ENCODE results near the gene ZNF136. TPM values are rescaled to one million over a fixed set of nuclear protein-coding genes. Genes with fewer than 3 reads are reported as not detected.
A peak's percentile ranks its signal among the peaks of the same experiment; 100 is the strongest.

ZNF136 gene
- total RNA-seq, 5 donors from 2014 or later (not counting 1 experiment from before 2014, with no cell fraction given), result 20.2 to 39.3 (median 22.7) TPM

- Histone ChIP-seq H3K4me1 (ENCODE audit: control insufficient read depth in 1 of 2, extremely low read depth in 1 of 2, insufficient read depth in 2 of 2, low read length in 2 of 2) (peaks cover 10 to 23% of the 10 kb centered on the region in 2 experiments), H3K36me3 (ENCODE audit: control insufficient read depth in 2 of 2, extremely low read depth in 1 of 2, insufficient read depth in 1 of 2, low read length in 1 of 2) (peaks cover 17 to 38% of the 10 kb centered on the region in 2 donors), H3K4me3 (ENCODE audit: control insufficient read depth in 1 of 2, extremely low read depth in 1 of 2, low read length in 1 of 2) (no peak overlapping the region), H3K27ac (ENCODE audit: low read length) (no peak overlapping the region), H3K27me3 (replicated peaks in 1 of 2; ENCODE audit: control insufficient read depth in 2 of 2, extremely low read depth in 1 of 2, insufficient read depth in 2 of 2, low read length in 1 of 2) (no peaks in the 10 kb centered on the region), H3K9me3 (peaks cover 10% of the 10 kb centered on the region)
- no peaks in the 10 kb centered on the region for H3K27me3 Mint-ChIP-seq
- peaks cover 44% of the 10 kb centered on the region for H3K36me3 Mint-ChIP-seq
- peak in 2 of 4 experiments; percentile 22 to 30 for ATAC-seq (replicated peaks in 1 of 4)
- ChIA-PET POLR2A (no interaction called here), CTCF (interaction anchor here (0.7 to 1.6 kb wide), 5 partner anchors 15 to 255 kb away, joined by 3 to 14 read pairs (median 9); no protein-coding TSS in a partner anchor)
- 81% methylated on average over 7 of the region's 7 CpGs for WGBS (ENCODE audit: insufficient coverage)
- H3K9me3 Mint-ChIP-seq, result peaks cover 0 to 14% (median 8%) of the 10 kb centered on the region in 3 donors
- H3K27ac Mint-ChIP-seq, result peak overlapping the region; percentile 48 to 54
- peak in 13 of 35 experiments; percentile 9 to 61 (median 17) for DNase-seq
- H3K4me3 Mint-ChIP-seq, result peak overlapping the region in 2 of 3 donors; percentile 44 to 91
- peaks cover 36 to 37% (median 36%) of the 10 kb centered on the region in 3 donors for H3K4me1 Mint-ChIP-seq
Measured at GRCh38 chr19:12137221-12137940, 25.5 kb upstream of the ZNF136 start.

- POLR2A ChIA-PET, result interaction anchor here in 1 of 2 donors (0.5 kb wide), 1 partner anchor 215 kb away, joined by 14 read pairs; no protein-coding TSS in a partner anchor
- Mint-ChIP-seq H3K4me3 (peak overlapping the region; percentile 91 to 93 (median 91)), H3K36me3 (peaks cover 27% of the 10 kb centered on the region), H3K4me1 (peaks cover 36 to 37% (median 36%) of the 10 kb centered on the region in 3 donors), H3K9me3 (no peaks in the 10 kb centered on the region), H3K27me3 (no peaks in the 10 kb centered on the region), H3K27ac (no peak overlapping the region)
- DNase-seq (peak in 1 of 35 experiments; percentile 15), ATAC-seq (replicated peaks in 1 of 4) (no peak)
- H3K27me3 ChIP-seq (replicated peaks in 1 of 2; ENCODE audit: control insufficient read depth in 2 of 2, extremely low read depth in 1 of 2, insufficient read depth in 2 of 2, low read length in 1 of 2), result no peaks in the 10 kb centered on the region
- no peaks in the 10 kb centered on the region for H3K9me3 ChIP-seq
- peak overlapping the region; percentile 70 to 95 for H3K4me3 ChIP-seq (ENCODE audit: control insufficient read depth in 1 of 2, extremely low read depth in 1 of 2, low read length in 1 of 2)
- no peak overlapping the region for H3K27ac ChIP-seq (ENCODE audit: low read length)
- peaks cover 10 to 23% of the 10 kb centered on the region in 2 experiments for H3K4me1 ChIP-seq (ENCODE audit: control insufficient read depth in 1 of 2, extremely low read depth in 1 of 2, insufficient read depth in 2 of 2, low read length in 2 of 2)
- peaks cover 5 to 19% of the 10 kb centered on the region in 2 donors for H3K36me3 ChIP-seq (ENCODE audit: control insufficient read depth in 2 of 2, extremely low read depth in 1 of 2, insufficient read depth in 1 of 2, low read length in 1 of 2)
- 55% methylated on average over 11 of the region's 13 CpGs for WGBS (ENCODE audit: insufficient coverage)
- CTCF ChIA-PET, result no interaction called here
Measured at GRCh38 chr19:12139269-12139668, 23.6 kb upstream of the ZNF136 start.

- 0% methylated on average over 47 of the region's 49 CpGs for WGBS (ENCODE audit: insufficient coverage)
- peak within 1 kb of the TSS; percentile 91 to 93 (median 91) for H3K4me3 Mint-ChIP-seq
- POLR2A ChIA-PET, result no interaction called here
- peak within 1 kb of the TSS; percentile 54 for H3K27ac ChIP-seq (ENCODE audit: low read length)
- H3K4me1 Mint-ChIP-seq, result peaks cover 36 to 37% (median 36%) of the 10 kb centered on the region in 3 donors
- peaks cover 20% of the 10 kb centered on the region for H3K36me3 Mint-ChIP-seq
- no peaks in the 10 kb centered on the region for H3K27me3 Mint-ChIP-seq
- H3K4me3 ChIP-seq (ENCODE audit: control insufficient read depth in 1 of 2, extremely low read depth in 1 of 2, low read length in 1 of 2), result peak within 1 kb of the TSS; percentile 70 to 95
- peaks cover 0 to 13% of the 10 kb centered on the region in 2 donors for H3K36me3 ChIP-seq (ENCODE audit: control insufficient read depth in 2 of 2, extremely low read depth in 1 of 2, insufficient read depth in 1 of 2, low read length in 1 of 2)
- peak; percentile 62 to 89 (median 79) for DNase-seq
- H3K27me3 ChIP-seq (replicated peaks in 1 of 2; ENCODE audit: control insufficient read depth in 2 of 2, extremely low read depth in 1 of 2, insufficient read depth in 2 of 2, low read length in 1 of 2), result no peaks in the 10 kb centered on the region
- ATAC-seq (replicated peaks in 1 of 4), result peak; percentile 90 to 96 (median 94)
- CTCF ChIA-PET, result interaction anchor here in 1 of 2 donors (0.6 to 2.2 kb wide), 10 partner anchors 23 to 342 kb away, joined by 3 to 19 read pairs (median 6); partner anchors contain the start of genes ZNF136, ZNF491, ZNF563 and ZNF700
- H3K4me1 ChIP-seq (ENCODE audit: control insufficient read depth in 1 of 2, extremely low read depth in 1 of 2, insufficient read depth in 2 of 2, low read length in 2 of 2), result peaks cover 10 to 23% of the 10 kb centered on the region in 2 experiments
- H3K9me3 Mint-ChIP-seq, result no peaks in the 10 kb centered on the region
- no peaks in the 10 kb centered on the region for H3K9me3 ChIP-seq
- peak within 1 kb of the TSS; percentile 41 to 63 for H3K27ac Mint-ChIP-seq
Measured at GRCh38 chr19:12139885-12140544, 22.9 kb upstream of the ZNF136 start, which contains the start of gene ZNF20. ZNF20 (minus strand) TSS chr19:12140350; CDS start chr19:12140182, 168 bp downstream.

- ChIA-PET CTCF (interaction anchor here (0.6 to 2.2 kb wide), 13 partner anchors 13 to 343 kb away, joined by 3 to 19 read pairs (median 4); partner anchors contain the start of genes ZNF136 (in 1 of the 2), ZNF491 (in 1 of the 2), ZNF563 (in 1 of the 2) and ZNF700 (in 1 of the 2)), POLR2A (no interaction called here)
- Mint-ChIP-seq H3K4me3 (peak overlapping the region; percentile 91 to 93 (median 91)), H3K4me1 (peaks cover 36 to 37% (median 36%) of the 10 kb centered on the region in 3 donors), H3K9me3 (peaks cover 0 to 8% (median 6%) of the 10 kb centered on the region in 3 donors), H3K27me3 (no peaks in the 10 kb centered on the region), H3K27ac (peak overlapping the region in 1 of 2 donors; percentile 12), H3K36me3 (peaks cover 20% of the 10 kb centered on the region)
- H3K9me3 ChIP-seq, result no peaks in the 10 kb centered on the region
- WGBS (ENCODE audit: insufficient coverage), result 2% methylated on average over 10 of the region's 17 CpGs
- peak overlapping the region; percentile 70 to 95 for H3K4me3 ChIP-seq (ENCODE audit: control insufficient read depth in 1 of 2, extremely low read depth in 1 of 2, low read length in 1 of 2)
- peaks cover 0 to 11% of the 10 kb centered on the region in 2 donors for H3K36me3 ChIP-seq (ENCODE audit: control insufficient read depth in 2 of 2, extremely low read depth in 1 of 2, insufficient read depth in 1 of 2, low read length in 1 of 2)
- peaks cover 10 to 23% of the 10 kb centered on the region in 2 experiments for H3K4me1 ChIP-seq (ENCODE audit: control insufficient read depth in 1 of 2, extremely low read depth in 1 of 2, insufficient read depth in 2 of 2, low read length in 2 of 2)
- DNase-seq, result peak; percentile 60 to 92 (median 80)
- ATAC-seq (replicated peaks in 1 of 4), result peak; percentile 62 to 73 (median 66)
- H3K27ac ChIP-seq (ENCODE audit: low read length), result no peak overlapping the region
- H3K27me3 ChIP-seq (replicated peaks in 1 of 2; ENCODE audit: control insufficient read depth in 2 of 2, extremely low read depth in 1 of 2, insufficient read depth in 2 of 2, low read length in 1 of 2), result no peaks in the 10 kb centered on the region
Measured at GRCh38 chr19:12140545-12141404, 22.1 kb upstream of the ZNF136 start.

- H3K9me3 ChIP-seq, result no peaks in the 10 kb centered on the region
- H3K36me3 ChIP-seq (ENCODE audit: control insufficient read depth in 2 of 2, extremely low read depth in 1 of 2, insufficient read depth in 1 of 2, low read length in 1 of 2), result peaks cover 0 to 11% of the 10 kb centered on the region in 2 donors
- no peaks in the 10 kb centered on the region for H3K27me3 ChIP-seq (replicated peaks in 1 of 2; ENCODE audit: control insufficient read depth in 2 of 2, extremely low read depth in 1 of 2, insufficient read depth in 2 of 2, low read length in 1 of 2)
- ChIA-PET CTCF (interaction anchor here (0.6 to 2.2 kb wide), 9 partner anchors 14 to 344 kb away, joined by 3 to 19 read pairs (median 6); partner anchors contain the start of genes ZNF491 (in 1 of the 2), ZNF563 (in 1 of the 2) and ZNF700 (in 1 of the 2)), POLR2A (no interaction called here)
- peaks cover 36 to 37% (median 36%) of the 10 kb centered on the region in 3 donors for H3K4me1 Mint-ChIP-seq
- no peak overlapping the region for H3K27ac Mint-ChIP-seq
- ATAC-seq (replicated peaks in 1 of 4), result no peak
- no peaks in the 10 kb centered on the region for H3K27me3 Mint-ChIP-seq
- H3K4me1 ChIP-seq (ENCODE audit: control insufficient read depth in 1 of 2, extremely low read depth in 1 of 2, insufficient read depth in 2 of 2, low read length in 2 of 2), result peaks cover 10 to 23% of the 10 kb centered on the region in 2 experiments
- H3K36me3 Mint-ChIP-seq, result peaks cover 24% of the 10 kb centered on the region
- 67% methylated on average over 9 of the region's 10 CpGs for WGBS (ENCODE audit: insufficient coverage)
- no peak overlapping the region for H3K4me3 ChIP-seq (ENCODE audit: control insufficient read depth in 1 of 2, extremely low read depth in 1 of 2, low read length in 1 of 2)
- H3K4me3 Mint-ChIP-seq, result peak overlapping the region; percentile 91 to 93 (median 91)
- no peak overlapping the region for H3K27ac ChIP-seq (ENCODE audit: low read length)
- peaks cover 0 to 14% (median 9%) of the 10 kb centered on the region in 3 donors for H3K9me3 Mint-ChIP-seq
- DNase-seq, result no peak
Measured at GRCh38 chr19:12141405-12141736, 21.5 kb upstream of the ZNF136 start.

Measured in T-cell (primary cell).